ENCODE measurements around the gene FGF14.

FGF14 gene

DNA sequence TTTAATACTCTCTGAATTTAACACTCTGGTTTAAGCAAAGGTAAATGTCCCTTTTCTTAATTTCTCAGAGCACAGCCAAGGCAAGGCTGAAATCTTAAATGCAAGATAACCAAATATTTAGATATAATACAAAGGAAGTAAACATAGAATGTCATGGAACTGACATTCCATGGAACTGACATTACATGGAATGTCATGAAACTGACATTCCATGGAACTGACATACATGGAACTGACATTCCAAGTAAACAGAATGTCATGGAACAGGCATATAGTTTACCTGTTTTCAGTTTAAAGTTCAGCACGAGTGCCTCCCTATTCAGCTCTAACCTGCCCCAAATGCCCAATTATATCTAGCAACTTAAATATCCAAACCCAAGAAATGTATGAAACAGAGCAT lies 21.8 kb downstream of the FGF14 start:
- Histone ChIP-seq H3K36me3 (ENCODE audit: control insufficient read depth, low read length) (no peaks in the 10 kb centered on the region), H3K27me3 (ENCODE audit: control insufficient read depth, low read length) (no peaks in the 10 kb centered on the region), H3K4me2 (ENCODE audit: low read length) (no peak overlapping the region), H3K79me2 (ENCODE audit: control insufficient read depth, low read length) (no peaks in the 10 kb centered on the region), H3K4me1 (ENCODE audit: control insufficient read depth, low read length) (no peaks in the 10 kb centered on the region), H3K9me2 (replicated peaks; ENCODE audit: control insufficient read depth, low read length) (no peaks in the 10 kb centered on the region), H3K27ac (ENCODE audit: low read depth, low read length) (no peak overlapping the region), H3K4me3 (ENCODE audit: low read length) (no peak overlapping the region), H3K9me3 (ENCODE audit: control insufficient read depth, insufficient read depth, low read length) (no peaks in the 10 kb centered on the region), H4K20me1 (ENCODE audit: control insufficient read depth, insufficient read depth, low read depth, low read length) (no peaks in the 10 kb centered on the region), H3F3A (ENCODE audit: control insufficient read depth, insufficient read depth) (no peaks in the 10 kb centered on the region)
- no peak for TF ChIP-seq EZH2phosphoT487 (IDR thresholded peaks at IDR 0.05; ENCODE audit: borderline replicate concordance, low read length)
- TF ChIP-seq, protein P1, sequence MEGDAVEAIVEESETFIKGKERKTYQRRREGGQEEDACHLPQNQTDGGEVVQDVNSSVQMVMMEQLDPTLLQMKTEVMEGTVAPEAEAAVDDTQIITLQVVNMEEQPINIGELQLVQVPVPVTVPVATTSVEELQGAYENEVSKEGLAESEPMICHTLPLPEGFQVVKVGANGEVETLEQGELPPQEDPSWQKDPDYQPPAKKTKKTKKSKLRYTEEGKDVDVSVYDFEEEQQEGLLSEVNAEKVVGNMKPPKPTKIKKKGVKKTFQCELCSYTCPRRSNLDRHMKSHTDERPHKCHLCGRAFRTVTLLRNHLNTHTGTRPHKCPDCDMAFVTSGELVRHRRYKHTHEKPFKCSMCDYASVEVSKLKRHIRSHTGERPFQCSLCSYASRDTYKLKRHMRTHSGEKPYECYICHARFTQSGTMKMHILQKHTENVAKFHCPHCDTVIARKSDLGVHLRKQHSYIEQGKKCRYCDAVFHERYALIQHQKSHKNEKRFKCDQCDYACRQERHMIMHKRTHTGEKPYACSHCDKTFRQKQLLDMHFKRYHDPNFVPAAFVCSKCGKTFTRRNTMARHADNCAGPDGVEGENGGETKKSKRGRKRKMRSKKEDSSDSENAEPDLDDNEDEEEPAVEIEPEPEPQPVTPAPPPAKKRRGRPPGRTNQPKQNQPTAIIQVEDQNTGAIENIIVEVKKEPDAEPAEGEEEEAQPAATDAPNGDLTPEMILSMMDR (IDR thresholded peaks at IDR 0.05; ENCODE audit: low read depth, low read length, poor library complexity, severe bottlenecking), result no peak

DNA sequence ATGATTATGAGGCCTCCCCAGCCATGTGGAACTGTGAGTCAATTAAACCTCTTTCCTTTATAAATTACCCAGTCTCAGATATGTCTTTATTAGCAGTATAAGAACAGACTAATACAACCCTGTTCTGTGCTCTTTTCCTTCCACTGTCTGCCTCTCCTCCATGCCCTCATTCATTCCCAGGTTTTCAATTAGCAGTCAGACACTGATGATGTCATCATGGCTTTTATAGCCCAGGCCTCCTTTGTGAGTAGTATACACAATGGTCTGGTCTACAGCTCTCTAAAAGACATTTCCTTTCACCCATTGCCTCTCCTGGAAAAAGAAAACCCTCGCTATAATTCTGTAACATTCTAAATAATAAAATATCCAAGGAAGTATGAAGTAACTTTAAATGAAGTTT lies 25.5 kb downstream of the FGF14 start:
- H3K36me3 ChIP-seq (ENCODE audit: control insufficient read depth, low read length), result no peaks in the 10 kb centered on the region
- H3K9me3 ChIP-seq (ENCODE audit: control insufficient read depth, insufficient read depth, low read length), result no peaks in the 10 kb centered on the region
- no peak overlapping the region for H3K4me3 ChIP-seq (ENCODE audit: low read length)
- H3K27ac ChIP-seq (ENCODE audit: low read depth, low read length), result no peak overlapping the region
- no peaks in the 10 kb centered on the region for H3K79me2 ChIP-seq (ENCODE audit: control insufficient read depth, low read length)
- no peaks in the 10 kb centered on the region for H3K4me1 ChIP-seq (ENCODE audit: control insufficient read depth, low read length)
- H3K4me2 ChIP-seq (ENCODE audit: low read length), result no peak overlapping the region
- no peak for TF ChIP-seq EZH2phosphoT487 (IDR thresholded peaks at IDR 0.05; ENCODE audit: borderline replicate concordance, low read length)
- TF ChIP-seq, protein P1 (IDR thresholded peaks at IDR 0.05; ENCODE audit: low read depth, low read length, poor library complexity, severe bottlenecking), result no peak
- no peaks in the 10 kb centered on the region for H3K9me2 ChIP-seq (replicated peaks; ENCODE audit: control insufficient read depth, low read length)
- no peaks in the 10 kb centered on the region for H3K27me3 ChIP-seq (ENCODE audit: control insufficient read depth, low read length)
- H4K20me1 ChIP-seq (ENCODE audit: control insufficient read depth, insufficient read depth, low read depth, low read length), result no peaks in the 10 kb centered on the region
- H3F3A ChIP-seq (ENCODE audit: control insufficient read depth, insufficient read depth), result no peaks in the 10 kb centered on the region

DNA sequence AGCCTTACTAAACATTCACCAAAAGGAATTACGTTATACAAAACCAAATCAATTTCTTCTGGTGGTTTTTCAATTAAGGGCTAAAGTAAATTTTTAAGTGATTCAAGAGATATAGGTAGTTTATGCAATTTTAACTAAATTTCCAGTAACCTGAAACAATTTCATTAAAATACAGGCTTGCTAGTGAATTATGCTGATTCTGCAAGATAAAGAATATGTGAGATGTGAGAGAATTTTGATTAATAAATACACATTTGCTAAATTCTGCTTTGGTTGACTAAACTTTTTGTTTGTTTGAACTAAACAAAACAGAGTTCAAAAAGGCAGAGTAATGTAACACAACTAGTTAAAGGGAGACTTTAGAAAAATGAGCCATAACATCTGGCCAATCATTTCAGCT lies 27.1 kb downstream of the FGF14 start:
- H3K4me1 ChIP-seq (ENCODE audit: control insufficient read depth, low read length), result no peaks in the 10 kb centered on the region
- H3K4me2 ChIP-seq (ENCODE audit: low read length), result no peak overlapping the region
- no peak overlapping the region for H3K27ac ChIP-seq (ENCODE audit: low read depth, low read length)
- H3F3A ChIP-seq (ENCODE audit: control insufficient read depth, insufficient read depth), result no peaks in the 10 kb centered on the region
- H3K27me3 ChIP-seq (ENCODE audit: control insufficient read depth, low read length), result no peaks in the 10 kb centered on the region
- no peaks in the 10 kb centered on the region for H3K9me3 ChIP-seq (ENCODE audit: control insufficient read depth, insufficient read depth, low read length)
- H3K4me3 ChIP-seq (ENCODE audit: low read length), result no peak overlapping the region
- no peaks in the 10 kb centered on the region for H4K20me1 ChIP-seq (ENCODE audit: control insufficient read depth, insufficient read depth, low read depth, low read length)
- H3K79me2 ChIP-seq (ENCODE audit: control insufficient read depth, low read length), result no peaks in the 10 kb centered on the region
- H3K9me2 ChIP-seq (replicated peaks; ENCODE audit: control insufficient read depth, low read length), result no peaks in the 10 kb centered on the region
- TF ChIP-seq, protein P1 (IDR thresholded peaks at IDR 0.05; ENCODE audit: low read depth, low read length, poor library complexity, severe bottlenecking), result no peak
- no peak for TF ChIP-seq EZH2phosphoT487 (IDR thresholded peaks at IDR 0.05; ENCODE audit: borderline replicate concordance, low read length)
- no peaks in the 10 kb centered on the region for H3K36me3 ChIP-seq (ENCODE audit: control insufficient read depth, low read length)

DNA sequence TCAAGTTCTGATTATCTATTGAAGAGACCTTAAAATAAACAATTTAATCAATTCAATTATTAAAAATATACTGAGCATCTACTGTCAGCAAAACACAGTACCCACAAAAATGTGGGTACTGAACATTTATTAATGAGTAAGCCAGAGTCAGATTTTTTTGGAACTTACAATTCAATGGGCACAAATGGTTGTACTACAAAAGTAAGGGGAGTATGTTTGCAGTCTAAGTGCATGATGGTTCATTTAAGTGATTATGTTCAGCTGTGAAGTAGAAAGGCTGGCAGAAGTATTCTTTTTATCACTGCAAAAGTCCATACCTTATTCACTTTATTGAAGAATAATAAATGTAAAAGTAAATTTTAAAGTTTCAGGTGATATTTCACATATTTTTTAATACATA lies 27.6 kb downstream of the FGF14 start:
- H3K4me1 ChIP-seq (ENCODE audit: control insufficient read depth, low read length), result no peaks in the 10 kb centered on the region
- H3K27me3 ChIP-seq (ENCODE audit: control insufficient read depth, low read length), result no peaks in the 10 kb centered on the region
- no peaks in the 10 kb centered on the region for H4K20me1 ChIP-seq (ENCODE audit: control insufficient read depth, insufficient read depth, low read depth, low read length)
- H3K27ac ChIP-seq (ENCODE audit: low read depth, low read length), result no peak overlapping the region
- H3K4me3 ChIP-seq (ENCODE audit: low read length), result no peak overlapping the region
- no peaks in the 10 kb centered on the region for H3K79me2 ChIP-seq (ENCODE audit: control insufficient read depth, low read length)
- H3K36me3 ChIP-seq (ENCODE audit: control insufficient read depth, low read length), result no peaks in the 10 kb centered on the region
- H3F3A ChIP-seq (ENCODE audit: control insufficient read depth, insufficient read depth), result no peaks in the 10 kb centered on the region
- no peak overlapping the region for H3K4me2 ChIP-seq (ENCODE audit: low read length)
- H3K9me2 ChIP-seq (replicated peaks; ENCODE audit: control insufficient read depth, low read length), result no peaks in the 10 kb centered on the region
- H3K9me3 ChIP-seq (ENCODE audit: control insufficient read depth, insufficient read depth, low read length), result no peaks in the 10 kb centered on the region
- TF ChIP-seq, protein P1 (IDR thresholded peaks at IDR 0.05; ENCODE audit: low read depth, low read length, poor library complexity, severe bottlenecking), result no peak
- TF ChIP-seq EZH2phosphoT487 (IDR thresholded peaks at IDR 0.05; ENCODE audit: borderline replicate concordance, low read length), result no peak

All from DOHH2 (cell line).